Type B pancreatic cell (in vitro differentiated cells): ENCODE results near the gene LFNG. TPM values are rescaled to one million over a fixed set of nuclear protein-coding genes. Genes with fewer than 3 reads are reported as not detected.

Experiments
- DNase-seq: peaks from one replicate; pipeline ENCODE4 v3.0.0; 2021; ENCODE audit warnings: mixed read lengths; ENCODE audit not compliant: unreplicated experiment; ENCODE audit errors: extremely low spot score
- H3K27ac Mint-ChIP-seq: 2 replicates; pipeline ENCODE4 v1.8.0; 2021; ENCODE audit warnings: mild to moderate bottlenecking, mixed read lengths
- H3K27me3 Mint-ChIP-seq: 2 replicates; pipeline ENCODE4 v1.8.0; 2021; ENCODE audit warnings: mixed read lengths
- H3K36me3 Mint-ChIP-seq: 2 replicates; pipeline ENCODE4 v1.8.0; 2021; ENCODE audit warnings: mixed read lengths
- H3K4me1 Mint-ChIP-seq: one replicate; pipeline ENCODE4 v1.8.0; 2021; ENCODE audit warnings: mixed read lengths; ENCODE audit not compliant: unreplicated experiment
- H3K4me3 Mint-ChIP-seq: 2 replicates; pipeline ENCODE4 v1.8.0; 2021; ENCODE audit warnings: mild to moderate bottlenecking, mixed read lengths
- H3K9me3 Mint-ChIP-seq: 2 replicates; pipeline ENCODE4 v1.8.0; 2021; ENCODE audit warnings: mixed read lengths
- CTCF ChIP-seq: fragments of 200-600 bp; sonication (generic); conservative IDR thresholded peaks from 2 replicates; pipeline ENCODE4 v1.5.0; 2021; ENCODE audit warnings: antibody characterized with exemption, mild to moderate bottlenecking
- total RNA-seq: library from RNA; stranded (reverse); gene quantifications from 2 replicates; pipeline ENCODE4 v1.2.1, GENCODE V29; 2021; ENCODE audit warnings: low replicate concordance

The LFNG gene
- total RNA-seq, 1 donor from 2014 or later, result 15.3 TPM

- Mint-ChIP-seq H3K9me3 (no peaks in the 10 kb centered on the region), H3K27ac (no peak overlapping the region), H3K27me3 (peaks cover 25% of the 10 kb centered on the region), H3K4me3 (peak overlapping the region; percentile 80), H3K4me1 (peaks cover 30% of the 10 kb centered on the region), H3K36me3 (no peaks in the 10 kb centered on the region)
- TF ChIP-seq CTCF, result no peak
- DNase-seq, result no peak
Measured at GRCh38 chr7:2517026-2517425, 2.5 kb upstream of the LFNG start.

- Mint-ChIP-seq H3K4me3 (peak overlapping the region; percentile 80), H3K9me3 (no peaks in the 10 kb centered on the region), H3K36me3 (no peaks in the 10 kb centered on the region), H3K27me3 (peaks cover 29% of the 10 kb centered on the region), H3K4me1 (peaks cover 26% of the 10 kb centered on the region), H3K27ac (peak overlapping the region; percentile 13)
- TF ChIP-seq CTCF, result no peak
- no peak for DNase-seq
Measured at GRCh38 chr7:2517678-2518507, 1.7 kb upstream of the LFNG start.

- H3K36me3 Mint-ChIP-seq, result no peaks in the 10 kb centered on the region
Measured at GRCh38 chr7:2518737-2519118, 846 bp upstream of the LFNG start.

GRCh38 chr7:2520131-2520760 is 672 bp downstream of the LFNG start:
- peak overlapping the region; percentile 88 for H3K4me3 Mint-ChIP-seq
- peak overlapping the region; percentile 31 for H3K27ac Mint-ChIP-seq
- no peak for TF ChIP-seq CTCF
- peaks cover 25% of the 10 kb centered on the region for H3K4me1 Mint-ChIP-seq
- H3K36me3 Mint-ChIP-seq, result no peaks in the 10 kb centered on the region
- H3K27me3 Mint-ChIP-seq, result peaks cover 31% of the 10 kb centered on the region
- DNase-seq, result no peak
- no peaks in the 10 kb centered on the region for H3K9me3 Mint-ChIP-seq

More at GRCh38 chr7:2518737-2519118, 846 bp upstream of the LFNG start:
- Mint-ChIP-seq H3K4me3 (peak overlapping the region; percentile 80), H3K27ac (no peak overlapping the region), H3K9me3 (no peaks in the 10 kb centered on the region), H3K4me1 (peaks cover 25% of the 10 kb centered on the region), H3K27me3 (peaks cover 31% of the 10 kb centered on the region)
- TF ChIP-seq CTCF, result no peak
- DNase-seq, result no peak

GRCh38 chr7:2520761-2521290 is 1.3 kb downstream of the LFNG start:
- H3K27me3 Mint-ChIP-seq, result peaks cover 31% of the 10 kb centered on the region
- TF ChIP-seq CTCF, result no peak
- no peak for DNase-seq
- no peaks in the 10 kb centered on the region for H3K9me3 Mint-ChIP-seq
- H3K4me3 Mint-ChIP-seq, result peak overlapping the region; percentile 88
- H3K27ac Mint-ChIP-seq, result peak overlapping the region; percentile 31
- peaks cover 25% of the 10 kb centered on the region for H3K4me1 Mint-ChIP-seq
- no peaks in the 10 kb centered on the region for H3K36me3 Mint-ChIP-seq
